ENCODE results near the gene MTCL3.

DNA sequence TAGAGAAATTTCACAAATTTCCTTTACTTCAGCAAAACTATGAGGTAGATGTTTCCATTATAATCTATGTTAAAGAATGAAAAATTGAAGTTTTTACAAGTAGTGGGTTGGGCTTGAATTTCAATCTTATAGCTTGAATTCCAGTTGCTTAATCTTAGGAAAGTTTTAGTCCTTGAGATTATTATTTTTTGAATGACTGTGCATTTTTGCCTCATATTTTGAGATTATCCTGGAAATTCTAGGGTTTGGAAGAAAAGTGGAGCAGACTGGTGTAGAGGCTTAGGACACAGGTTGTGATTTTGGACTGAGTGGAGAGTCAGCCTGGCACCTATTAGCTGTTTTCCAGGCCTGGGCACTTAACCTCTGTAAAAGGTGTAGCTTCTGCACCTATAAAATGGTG, 5.7 kb downstream of the MTCL3 start:
- TF ChIP-seq, protein P1, sequence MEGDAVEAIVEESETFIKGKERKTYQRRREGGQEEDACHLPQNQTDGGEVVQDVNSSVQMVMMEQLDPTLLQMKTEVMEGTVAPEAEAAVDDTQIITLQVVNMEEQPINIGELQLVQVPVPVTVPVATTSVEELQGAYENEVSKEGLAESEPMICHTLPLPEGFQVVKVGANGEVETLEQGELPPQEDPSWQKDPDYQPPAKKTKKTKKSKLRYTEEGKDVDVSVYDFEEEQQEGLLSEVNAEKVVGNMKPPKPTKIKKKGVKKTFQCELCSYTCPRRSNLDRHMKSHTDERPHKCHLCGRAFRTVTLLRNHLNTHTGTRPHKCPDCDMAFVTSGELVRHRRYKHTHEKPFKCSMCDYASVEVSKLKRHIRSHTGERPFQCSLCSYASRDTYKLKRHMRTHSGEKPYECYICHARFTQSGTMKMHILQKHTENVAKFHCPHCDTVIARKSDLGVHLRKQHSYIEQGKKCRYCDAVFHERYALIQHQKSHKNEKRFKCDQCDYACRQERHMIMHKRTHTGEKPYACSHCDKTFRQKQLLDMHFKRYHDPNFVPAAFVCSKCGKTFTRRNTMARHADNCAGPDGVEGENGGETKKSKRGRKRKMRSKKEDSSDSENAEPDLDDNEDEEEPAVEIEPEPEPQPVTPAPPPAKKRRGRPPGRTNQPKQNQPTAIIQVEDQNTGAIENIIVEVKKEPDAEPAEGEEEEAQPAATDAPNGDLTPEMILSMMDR (IDR thresholded peaks at IDR 0.05) = no peak
- TF ChIP-seq EP300 (IDR thresholded peaks at IDR 0.05; ENCODE audit: low read depth) = no peak
- TF ChIP-seq POLR2AphosphoS5 (IDR thresholded peaks at IDR 0.05) = no peak
- no peak for TF ChIP-seq POLR2A (IDR thresholded peaks at IDR 0.05)
